HG03457 (cell line): ENCODE data around the gene DDIAS.
"Not testable (repeated sequence)": the region's sequence is repeated elsewhere in the genome, so short reads cannot be mapped to it uniquely, and the experiment has no call there.

Experiments
- ATAC-seq: cut with Tn5 transposase; IDR thresholded peaks from one replicate; pipeline ENCODE4 v1.9.1; 2021; ENCODE audit warnings: moderate number of reproducible peaks; ENCODE audit not compliant: unreplicated experiment

Gene DDIAS

DNA sequence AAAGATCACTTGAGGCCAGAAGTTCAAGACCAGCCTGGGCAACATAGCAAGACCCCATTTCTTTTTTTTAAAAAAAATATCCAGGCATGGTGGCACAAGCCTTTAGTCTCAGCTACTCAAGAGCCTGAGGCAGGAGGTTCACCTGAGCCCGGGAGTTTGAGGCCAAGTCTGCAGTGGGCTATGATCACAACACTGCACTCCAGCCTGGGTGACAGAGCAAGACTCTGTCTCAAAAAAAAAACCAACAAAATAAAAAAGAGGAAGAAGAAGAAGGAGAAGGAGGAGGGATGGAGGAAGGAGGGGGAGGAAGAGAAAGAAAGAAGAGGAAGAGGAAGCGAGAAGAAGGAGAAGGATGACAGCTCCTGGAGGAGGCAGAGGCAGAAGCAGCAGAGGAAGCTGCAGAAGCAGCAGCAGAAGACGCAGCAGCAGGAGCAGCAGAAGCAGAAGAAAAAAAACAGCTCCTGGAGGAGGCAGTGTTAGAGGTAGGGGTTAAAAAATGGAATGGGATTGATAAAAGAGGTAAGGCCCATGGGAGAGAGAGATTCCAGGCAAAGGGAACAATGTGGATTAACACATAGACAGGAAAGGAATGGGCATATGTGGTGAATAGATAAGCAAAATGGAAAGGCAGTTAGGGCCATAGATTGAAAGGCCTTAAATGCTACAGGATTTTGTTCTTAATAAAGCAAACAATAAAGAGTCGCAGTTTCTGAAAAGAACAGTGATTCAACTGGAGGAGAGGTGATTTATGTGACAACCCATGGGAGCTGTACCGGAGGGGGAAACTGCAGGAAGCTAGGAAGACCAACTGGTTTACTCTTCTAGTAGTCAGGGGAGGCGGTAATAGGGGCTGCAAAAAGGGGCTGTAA is 12.2 kb upstream of the DDIAS start:
- ATAC-seq = no peak

DNA sequence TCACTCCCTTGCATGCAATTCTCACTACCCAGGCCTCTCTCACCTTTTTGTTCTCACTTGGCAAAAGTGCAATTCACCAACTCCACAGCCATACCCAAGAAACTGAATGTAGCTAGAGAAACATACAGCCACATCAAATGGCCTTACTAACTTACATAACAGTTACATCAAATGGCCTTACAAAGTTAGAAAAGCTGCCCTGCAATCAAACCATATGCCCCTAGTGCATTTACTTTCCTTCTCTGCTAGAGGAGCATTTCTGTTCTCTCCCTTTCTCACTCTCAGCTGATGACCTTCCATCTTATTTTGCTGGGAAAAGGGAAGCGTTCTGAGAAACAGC is 11.6 kb upstream of the DDIAS start:
- ATAC-seq = no peak

- no peak for ATAC-seq
Observed at GRCh38 chr11:82890936-82891335, 10.6 kb upstream of the DDIAS start.

GRCh38 chr11:82892611-82893169 is 8.8 kb upstream of the DDIAS start:
- no peak for ATAC-seq

DNA sequence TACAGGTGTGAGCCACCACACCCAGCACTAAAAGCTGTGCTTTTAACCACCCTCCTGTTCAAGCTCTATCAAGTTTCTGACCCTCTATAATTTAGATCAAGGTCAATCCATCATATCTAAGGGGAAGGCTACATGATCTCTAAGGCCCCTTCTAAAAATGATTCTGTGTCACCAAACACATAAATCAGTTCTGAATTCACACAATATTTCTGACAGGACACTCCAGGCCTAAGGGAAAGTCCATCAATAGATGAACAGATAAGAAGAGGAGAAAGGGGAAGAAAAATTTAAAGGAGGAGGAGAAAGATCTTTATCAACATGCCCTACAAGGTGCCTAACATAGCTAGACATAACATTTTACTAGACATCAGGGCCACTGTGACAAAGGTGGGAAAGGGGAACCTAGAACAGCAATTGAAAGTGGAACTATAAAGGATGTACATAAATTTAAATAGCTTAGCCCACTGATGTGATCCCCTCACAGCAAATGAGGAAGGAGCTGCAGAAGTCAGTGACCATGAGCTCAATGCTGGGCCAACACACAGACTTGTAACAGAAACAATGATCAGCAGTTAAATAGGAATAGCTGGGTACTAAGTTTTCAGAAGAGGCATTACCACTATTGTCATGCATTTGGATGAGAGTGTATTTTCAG is 6.0 kb upstream of the DDIAS start:
- ATAC-seq = no peak

- no peak for ATAC-seq
Observed at GRCh38 chr11:82896183-82896582, 5.4 kb upstream of the DDIAS start.

DNA sequence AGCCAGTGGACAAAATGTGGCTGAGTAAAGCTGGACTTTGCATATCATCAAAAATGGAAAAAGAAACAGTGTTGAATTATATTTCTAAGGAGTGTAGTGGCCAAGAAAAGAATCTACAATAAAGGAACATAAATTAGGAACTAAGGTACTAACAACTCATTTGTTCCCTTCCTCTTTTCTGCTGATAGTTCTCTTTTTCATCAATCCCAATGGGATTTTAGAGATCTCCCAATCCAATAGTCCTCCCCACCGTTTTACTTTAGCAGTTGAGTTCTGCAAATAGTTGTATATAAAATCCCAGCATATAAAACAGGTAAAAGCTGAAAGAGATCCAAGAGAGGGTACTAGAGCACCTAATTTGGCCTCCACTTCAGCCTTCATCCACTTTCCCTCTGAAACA is 3.3 kb upstream of the DDIAS start:
- ATAC-seq = no peak

DNA sequence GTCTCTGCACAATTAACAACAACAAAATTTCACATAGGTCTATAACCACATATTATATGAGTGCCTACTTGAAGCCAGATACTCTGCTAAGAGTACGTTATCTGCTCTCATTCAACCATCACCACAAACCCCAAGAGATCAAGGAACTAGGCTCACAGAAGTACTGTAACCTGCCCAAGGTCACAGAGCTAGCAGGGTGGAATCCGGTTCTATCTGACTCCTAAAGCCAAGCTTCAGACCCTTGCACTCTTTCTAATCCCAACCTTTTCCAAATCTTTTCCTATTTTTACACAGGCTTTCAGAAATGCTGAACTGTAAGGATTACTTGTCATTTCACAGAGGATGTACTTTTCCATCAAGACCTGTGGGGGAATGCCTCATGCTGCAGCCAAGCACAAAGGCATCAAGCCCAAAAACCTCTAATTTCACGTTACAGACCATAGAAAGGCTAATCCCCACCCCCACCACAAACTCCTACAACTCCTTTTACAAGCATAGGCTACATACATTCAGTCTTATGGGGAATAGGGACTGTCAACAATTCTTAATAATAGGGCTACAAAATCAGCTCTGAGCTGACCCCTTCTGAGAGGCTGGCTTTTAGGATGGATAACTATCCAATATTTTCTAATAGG is 2.2 kb upstream of the DDIAS start:
- ATAC-seq = no peak

DNA sequence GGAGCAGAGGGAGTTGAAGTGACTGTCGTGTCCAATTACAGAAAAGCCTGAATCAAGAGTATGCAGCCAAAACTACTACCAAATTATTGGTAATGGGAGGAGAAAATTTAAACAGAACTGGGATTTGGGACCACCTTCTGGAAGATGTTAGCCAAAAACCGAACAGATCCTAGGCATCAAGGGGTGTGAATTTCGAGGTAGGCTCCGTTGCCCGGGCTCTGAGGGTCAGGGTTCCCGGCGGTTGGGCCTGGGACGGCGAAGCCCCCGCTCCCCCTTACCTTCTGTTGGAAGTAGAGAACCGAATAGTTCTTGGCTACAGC is 1.6 kb upstream of the DDIAS start:
- ATAC-seq = no peak

- ATAC-seq = peak; percentile 78
Observed at GRCh38 chr11:82900277-82901164, 1.0 kb upstream of the DDIAS start, which contains the start of gene PRCP. Gene PRCP (minus strand): TSS chr11:82900430. CDS start chr11:82900402, 28 bp downstream.

GRCh38 chr11:82901922-82902485 is 468 bp downstream of the DDIAS start:
- ATAC-seq = no peak

DNA sequence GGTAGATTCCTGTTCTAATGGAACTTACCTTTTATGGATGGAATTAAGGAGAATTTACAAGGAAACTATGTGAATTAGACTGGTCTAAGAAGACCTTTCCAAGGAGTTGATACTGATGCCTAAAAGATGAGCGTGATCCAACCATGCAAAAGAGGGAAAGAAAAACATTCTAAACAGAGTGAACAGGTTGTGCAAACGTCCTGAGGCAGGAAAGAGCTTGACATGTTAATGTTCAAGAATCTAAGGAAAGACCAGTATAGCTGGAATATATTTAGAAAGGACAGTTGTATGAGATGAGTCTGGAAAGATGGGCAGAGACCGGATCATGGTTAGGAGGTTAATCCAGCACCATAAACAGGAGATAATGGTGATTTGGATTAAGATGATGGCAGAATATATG is 1.3 kb downstream of the DDIAS start:
- ATAC-seq = no peak

- no peak for ATAC-seq
Observed at GRCh38 chr11:82903843-82904586, 2.5 kb downstream of the DDIAS start.

DNA sequence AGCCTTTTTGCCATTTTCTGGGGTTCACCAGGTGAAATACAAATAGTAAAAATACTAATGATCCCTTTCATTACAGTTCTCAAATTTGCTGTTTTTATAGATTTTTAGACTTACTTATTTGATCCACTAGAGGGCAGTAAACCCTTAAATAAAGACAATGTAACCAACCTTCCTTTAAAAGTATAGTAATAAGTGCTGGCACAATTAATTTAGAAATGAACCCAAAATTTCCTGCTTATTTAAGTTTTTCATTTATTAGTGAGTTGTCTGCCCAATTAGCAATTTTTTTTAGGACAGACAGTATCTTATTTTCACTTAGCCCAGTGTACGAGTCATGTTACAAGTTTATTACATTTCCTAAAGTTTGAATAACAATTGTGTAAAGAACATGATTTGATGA is 4.7 kb downstream of the DDIAS start:
- no peak for ATAC-seq

GRCh38 chr11:82906931-82907330 is 5.4 kb downstream of the DDIAS start:
- no peak for ATAC-seq

GRCh38 chr11:82907371-82907770 is 5.8 kb downstream of the DDIAS start:
- ATAC-seq = no peak

DNA sequence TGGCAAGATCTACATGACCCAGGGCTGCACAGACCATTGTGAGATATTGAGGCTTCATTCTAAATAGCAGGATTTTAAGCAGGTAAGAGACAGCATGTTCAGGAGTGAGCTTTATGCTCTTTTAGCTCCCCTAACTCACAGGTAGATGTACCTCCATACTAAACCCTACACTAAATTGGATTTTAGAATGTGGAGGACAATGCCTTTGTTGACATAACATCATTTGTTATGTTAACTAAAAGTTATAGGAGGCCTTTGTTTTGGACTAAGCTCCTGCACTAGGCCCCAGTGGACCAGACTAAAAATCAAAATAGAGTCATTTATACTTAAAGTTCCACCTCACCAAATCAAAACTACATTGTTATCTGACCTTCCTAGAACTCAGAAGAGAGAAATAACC is 6.8 kb downstream of the DDIAS start:
- ATAC-seq = no peak

DNA sequence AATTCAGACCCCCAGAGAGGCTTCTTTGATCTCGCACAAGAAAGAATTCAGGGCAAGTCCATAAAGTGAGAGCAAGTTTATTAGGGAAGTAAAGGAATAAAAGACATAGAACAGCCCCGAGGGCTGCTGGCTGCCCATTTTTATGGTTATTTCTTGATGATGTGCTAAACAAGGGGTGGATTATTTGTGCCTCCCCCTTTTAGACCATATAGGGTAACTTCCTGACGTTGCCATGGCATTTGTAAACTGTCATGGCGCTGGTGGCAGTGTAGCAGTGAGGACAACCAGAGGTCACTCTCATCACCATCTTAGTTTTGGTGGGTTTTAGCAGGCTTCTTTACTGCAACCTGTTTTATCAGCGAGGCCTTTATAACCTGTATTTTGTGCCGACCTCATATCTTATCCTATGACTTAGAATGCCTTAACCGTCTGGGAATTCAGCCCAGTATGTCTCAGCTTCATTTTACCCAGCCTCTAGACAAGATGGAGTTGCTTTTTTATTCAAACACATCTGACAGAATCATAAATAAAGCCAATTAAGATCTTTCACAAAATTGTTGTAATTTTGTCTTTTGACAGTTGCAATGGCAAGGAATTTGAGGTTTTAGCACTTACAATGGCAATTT is 7.6 kb downstream of the DDIAS start:
- no peak for ATAC-seq

- ATAC-seq = not testable (repeated sequence)
Observed at GRCh38 chr11:82919786-82920185, 18.2 kb downstream of the DDIAS start.
